Natural killer cell (primary cell): ENCODE data around the gene RGS3. TPM values are rescaled to one million over a fixed set of nuclear protein-coding genes. Genes with fewer than 3 reads are reported as not detected.

Experiments
- ATAC-seq, 3 donors: fragments of 150-1000 bp in 2 of 3; fragments of 200-7000 bp in 1 of 3; cut with Tn5 transposase; 1 replicate in 1 of 3; 2 replicates in 2 of 3; pipeline ENCODE4 v1.10.0; 2021; ENCODE audit warnings: mild to moderate bottlenecking in 2 of 3, moderate library complexity in 2 of 3
- DNase-seq, 2 donors: peaks; one replicate each; pipeline versions ENCODE4 v3.0.0 to v3.0.0-alpha.2; 2013 to 2021; ENCODE audit warnings: mixed read lengths in 1 of 2
- H3K27ac ChIP-seq: one replicate; pipeline ENCODE4 v1.5.1; 2013; ENCODE audit warnings: mild to moderate bottlenecking, low read length
- H3K27me3 ChIP-seq: one replicate; pipeline ENCODE4 v1.6.1; 2013; ENCODE audit warnings: low read length; ENCODE audit not compliant: control insufficient read depth, insufficient read depth
- H3K36me3 ChIP-seq: one replicate; pipeline ENCODE4 v1.6.1; 2013; ENCODE audit warnings: low read length; ENCODE audit not compliant: control insufficient read depth, insufficient read depth
- H3K4me1 ChIP-seq: one replicate; pipeline ENCODE4 v1.6.1; 2013; ENCODE audit warnings: low read length; ENCODE audit not compliant: control insufficient read depth, insufficient read depth
- H3K4me3 ChIP-seq: one replicate; pipeline ENCODE4 v1.5.1; 2013; ENCODE audit warnings: low read length
- H3K9me3 ChIP-seq: one replicate; pipeline ENCODE4 v1.6.1; 2013; ENCODE audit warnings: low read length; ENCODE audit not compliant: control insufficient read depth, insufficient read depth
- H3K27ac Mint-ChIP-seq, 2 donors: one replicate each; pipeline ENCODE4 v1.8.0; 2022; ENCODE audit warnings: mild to moderate bottlenecking in 2 of 2, mixed read lengths in 2 of 2, moderate library complexity in 1 of 2
- H3K27me3 Mint-ChIP-seq, 2 donors: one replicate each; pipeline ENCODE4 v1.8.0; 2022; ENCODE audit warnings: low read depth in 2 of 2, mixed read lengths in 2 of 2
- H3K36me3 Mint-ChIP-seq: one replicate; pipeline ENCODE4 v1.8.0; 2022; ENCODE audit warnings: mixed read lengths
- H3K4me1 Mint-ChIP-seq, 2 donors: one replicate each; pipeline ENCODE4 v1.8.0; 2022; ENCODE audit warnings: mixed read lengths in 2 of 2
- H3K4me3 Mint-ChIP-seq: one replicate; pipeline ENCODE4 v1.8.0; 2022; ENCODE audit warnings: mild to moderate bottlenecking, moderate library complexity, mixed read lengths
- H3K9me3 Mint-ChIP-seq, 2 donors: one replicate each; pipeline ENCODE4 v1.8.0; 2022; ENCODE audit warnings: mixed read lengths in 2 of 2
- WGBS: methylation state at CpG from one replicate; pipeline ENCODE4 v1.1.7; 2013; ENCODE audit warnings: missing lambda C conversion rate; ENCODE audit not compliant: insufficient coverage; 5-methylcytosine and 5-hydroxymethylcytosine counted together
- intact Hi-C: fragments of 100-400 bp; cut with micrococcal nuclease; formaldehyde crosslinking; loops from one replicate; pipeline ENCODE4 v1.14.2; 2022
- total RNA-seq, 4 donors: library from RNA; stranded (reverse); fragments of 120-200 nt in 1 of 4; gene quantifications; one replicate each; pipeline versions ENCODE4 v1.2.3 to v1.2.4, GENCODE V29; 2013 to 2022
- TF ChIP-seq, protein P1 (sequence below): fragments of 200-600 bp; IDR thresholded peaks from one replicate; pipeline ENCODE4 v1.8.0; 2022; ENCODE audit warnings: antibody characterized with exemption

The RGS3 gene
- total RNA-seq, 3 donors from 2014 or later (not counting 1 experiment from before 2014, with no cell fraction given) = 148 to 269 (median 190) TPM

DNA sequence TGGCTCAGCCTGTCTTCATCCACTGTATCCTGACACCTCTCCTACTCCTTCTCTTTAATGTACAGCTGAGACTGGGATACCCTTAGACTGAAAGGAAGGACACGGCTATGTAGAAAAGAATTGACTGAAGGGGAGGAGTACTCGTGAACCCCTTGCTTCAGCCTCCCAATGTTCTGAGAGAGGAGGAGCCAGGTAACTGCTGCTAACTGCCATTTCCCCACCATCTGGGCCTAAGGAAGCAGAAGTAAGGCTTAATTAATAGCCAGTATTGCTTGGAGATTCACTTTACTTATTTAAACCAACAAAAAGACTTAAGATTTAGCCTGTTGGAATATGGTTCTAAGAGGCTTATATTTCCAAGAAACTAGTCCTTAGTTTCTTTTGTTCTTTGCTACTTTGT is 18.8 kb upstream of the RGS3 start:
- no peaks in the 10 kb centered on the region for H3K36me3 ChIP-seq
- Mint-ChIP-seq H3K4me3 (no peak overlapping the region), H3K27ac (no peak overlapping the region), H3K9me3 (no peaks in the 10 kb centered on the region), H3K27me3 (no peaks in the 10 kb centered on the region), H3K4me1 (peaks cover 0 to 5% of the 10 kb centered on the region in 2 donors), H3K36me3 (no peaks in the 10 kb centered on the region)
- no peak for ATAC-seq
- WGBS = 88% methylated on average over 1 of the region's 2 CpGs
- intact Hi-C loops = no loop called here
- no peak for DNase-seq
- H3K4me1 ChIP-seq = no peaks in the 10 kb centered on the region
- H3K27me3 ChIP-seq = no peaks in the 10 kb centered on the region
- no peak overlapping the region for H3K27ac ChIP-seq
- TF ChIP-seq, protein P1, sequence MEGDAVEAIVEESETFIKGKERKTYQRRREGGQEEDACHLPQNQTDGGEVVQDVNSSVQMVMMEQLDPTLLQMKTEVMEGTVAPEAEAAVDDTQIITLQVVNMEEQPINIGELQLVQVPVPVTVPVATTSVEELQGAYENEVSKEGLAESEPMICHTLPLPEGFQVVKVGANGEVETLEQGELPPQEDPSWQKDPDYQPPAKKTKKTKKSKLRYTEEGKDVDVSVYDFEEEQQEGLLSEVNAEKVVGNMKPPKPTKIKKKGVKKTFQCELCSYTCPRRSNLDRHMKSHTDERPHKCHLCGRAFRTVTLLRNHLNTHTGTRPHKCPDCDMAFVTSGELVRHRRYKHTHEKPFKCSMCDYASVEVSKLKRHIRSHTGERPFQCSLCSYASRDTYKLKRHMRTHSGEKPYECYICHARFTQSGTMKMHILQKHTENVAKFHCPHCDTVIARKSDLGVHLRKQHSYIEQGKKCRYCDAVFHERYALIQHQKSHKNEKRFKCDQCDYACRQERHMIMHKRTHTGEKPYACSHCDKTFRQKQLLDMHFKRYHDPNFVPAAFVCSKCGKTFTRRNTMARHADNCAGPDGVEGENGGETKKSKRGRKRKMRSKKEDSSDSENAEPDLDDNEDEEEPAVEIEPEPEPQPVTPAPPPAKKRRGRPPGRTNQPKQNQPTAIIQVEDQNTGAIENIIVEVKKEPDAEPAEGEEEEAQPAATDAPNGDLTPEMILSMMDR = no peak
- no peak overlapping the region for H3K4me3 ChIP-seq
- H3K9me3 ChIP-seq = no peaks in the 10 kb centered on the region

DNA sequence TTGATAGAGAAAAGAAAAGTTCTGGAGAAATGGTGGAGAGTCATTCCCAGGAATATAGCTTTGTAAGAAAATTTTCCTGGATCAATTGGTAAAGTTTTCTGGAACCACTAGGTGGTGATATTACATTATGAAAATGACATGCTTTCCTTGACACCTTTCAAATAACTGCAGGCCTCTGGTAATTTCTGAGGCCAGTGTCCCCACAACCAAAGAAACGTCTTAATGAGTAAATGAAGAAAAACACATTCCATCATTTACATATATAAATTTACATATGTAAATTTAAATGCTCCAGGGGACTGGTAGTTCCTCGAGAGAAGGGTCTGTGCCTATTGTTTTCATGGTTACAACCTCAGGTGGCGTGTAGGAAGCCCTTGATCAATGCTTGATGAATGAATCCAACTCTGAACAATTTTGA is 17.2 kb upstream of the RGS3 start:
- H3K27me3 Mint-ChIP-seq = no peaks in the 10 kb centered on the region
- H3K9me3 ChIP-seq = no peaks in the 10 kb centered on the region

DNA sequence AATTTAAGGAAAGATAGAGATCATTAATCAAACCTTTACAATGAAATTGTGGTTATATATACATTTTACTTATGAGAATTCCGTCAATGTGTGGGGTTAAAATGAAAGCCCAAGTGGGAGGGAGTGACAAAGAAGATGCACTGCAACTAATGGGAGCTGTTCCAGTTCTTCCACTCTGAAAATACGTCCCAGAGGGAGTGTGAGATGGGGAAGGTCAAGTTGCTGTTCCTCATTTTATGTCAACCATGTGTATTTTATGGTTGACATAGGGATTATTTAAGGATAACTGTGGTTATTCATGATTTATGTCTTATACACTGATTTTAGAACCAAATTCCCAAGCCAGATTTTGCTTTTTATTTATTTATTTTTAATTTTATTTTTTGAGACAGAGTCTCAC is 14.2 kb upstream of the RGS3 start:
- TF ChIP-seq, protein P1 = no peak
- Histone ChIP-seq H3K9me3 (no peaks in the 10 kb centered on the region), H3K36me3 (no peaks in the 10 kb centered on the region), H3K27me3 (no peaks in the 10 kb centered on the region), H3K4me3 (no peak overlapping the region), H3K4me1 (no peaks in the 10 kb centered on the region), H3K27ac (no peak overlapping the region)
- peaks cover 0 to 5% of the 10 kb centered on the region in 2 donors for H3K4me1 Mint-ChIP-seq
- DNase-seq (no peak), ATAC-seq (no peak)
- no peak overlapping the region for H3K27ac Mint-ChIP-seq
- intact Hi-C loops = no loop called here
- H3K9me3 Mint-ChIP-seq = no peaks in the 10 kb centered on the region
- WGBS = 79% methylated on average over 2 of the region's 2 CpGs
- no peak overlapping the region for H3K4me3 Mint-ChIP-seq
- H3K27me3 Mint-ChIP-seq = no peaks in the 10 kb centered on the region
- no peaks in the 10 kb centered on the region for H3K36me3 Mint-ChIP-seq

More for the DNA sequence above, 17.2 kb upstream of the RGS3 start:
- TF ChIP-seq, protein P1 = peak; percentile 82
- DNase-seq (peak in 1 of 2 donors; percentile 68), ATAC-seq (peak in 2 of 3 donors; percentile 52 to 66)
- Mint-ChIP-seq H3K4me3 (no peak overlapping the region), H3K36me3 (no peaks in the 10 kb centered on the region), H3K27ac (no peak overlapping the region), H3K9me3 (no peaks in the 10 kb centered on the region), H3K4me1 (peaks cover 0 to 5% of the 10 kb centered on the region in 2 donors)
- Histone ChIP-seq H3K4me1 (no peaks in the 10 kb centered on the region), H3K4me3 (no peak overlapping the region), H3K36me3 (no peaks in the 10 kb centered on the region), H3K27me3 (no peaks in the 10 kb centered on the region), H3K27ac (no peak overlapping the region)
- intact Hi-C loops = loop anchor here (2.0 kb wide), 3 partner anchors 70 to 208 kb away; no protein-coding TSS in a partner anchor
- WGBS = 88% methylated on average over 2 of the region's 3 CpGs

DNA sequence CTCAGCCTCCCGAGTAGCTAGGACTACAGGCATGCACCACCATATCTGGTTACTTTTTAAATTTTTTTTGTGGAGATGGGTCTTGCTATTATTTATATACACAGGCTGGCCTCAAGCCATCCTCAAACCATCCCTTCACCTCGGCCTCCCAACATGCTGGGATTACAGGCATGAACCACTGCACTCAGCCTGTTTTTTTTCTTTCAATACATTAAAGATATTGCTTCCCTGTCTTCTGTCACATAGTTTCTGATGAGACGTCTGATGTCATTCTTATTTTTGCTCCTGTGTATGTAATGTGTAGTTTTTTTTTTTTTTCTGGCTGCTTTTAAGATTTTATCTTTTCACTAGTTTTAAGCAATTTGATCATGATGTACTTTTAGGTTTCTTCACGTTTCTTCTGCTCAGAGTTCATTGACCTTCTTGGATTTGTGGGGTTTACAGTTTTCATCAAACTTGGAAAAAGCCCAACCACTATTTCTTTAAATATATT is 11.4 kb upstream of the RGS3 start:
- Histone ChIP-seq H3K36me3 (no peaks in the 10 kb centered on the region), H3K9me3 (no peaks in the 10 kb centered on the region), H3K27me3 (no peaks in the 10 kb centered on the region), H3K4me1 (no peaks in the 10 kb centered on the region), H3K27ac (no peak overlapping the region), H3K4me3 (no peak overlapping the region)
- DNase-seq (no peak), ATAC-seq (no peak)
- intact Hi-C loops = no loop called here
- TF ChIP-seq, protein P1 = no peak
- Mint-ChIP-seq H3K27me3 (no peaks in the 10 kb centered on the region), H3K36me3 (no peaks in the 10 kb centered on the region), H3K4me3 (no peak overlapping the region), H3K27ac (no peak overlapping the region), H3K4me1 (peaks cover 0 to 6% of the 10 kb centered on the region in 2 donors), H3K9me3 (no peaks in the 10 kb centered on the region)
- 100% methylated on average over 1 of the region's 4 CpGs for WGBS
